Breast epithelium (tissue), 4 donors: ENCODE data around the gene JADE2. TPM values are rescaled to one million over a fixed set of nuclear protein-coding genes. Genes with fewer than 3 reads are reported as not detected.

Source experiments
- DNase-seq, 2 donors: peaks; one replicate each; pipeline ENCODE4 v3.0.0-alpha.2; 2019; ENCODE audit warnings: low spot score in 2 of 2
- H3K27ac ChIP-seq, 2 donors: fragments of 200-600 bp; sonication (generic) in 1 of 2; one replicate each; pipeline ENCODE4 v1.5.1; 2016 to 2019; ENCODE audit warnings: mild to moderate bottlenecking in 1 of 2
- H3K27me3 ChIP-seq, 2 donors: fragments of 200-600 bp; sonication (generic) in 1 of 2; one replicate each; pipeline versions ENCODE4 v1.5.1 to v1.6.0; 2017 to 2019; ENCODE audit warnings: control low read depth in 1 of 2, mild to moderate bottlenecking in 1 of 2
- H3K36me3 ChIP-seq: fragments of 200-600 bp; one replicate; pipeline ENCODE4 v1.5.1; 2019
- H3K4me1 ChIP-seq, 2 donors: fragments of 200-600 bp; sonication (generic); one replicate each; pipeline ENCODE4 v1.5.1; 2016 to 2019; ENCODE audit warnings: control low read depth in 1 of 2
- H3K4me3 ChIP-seq, 3 donors: fragments of 200-600 bp; sonication (generic); 1 replicate in 2 of 3; 2 replicates in 1 of 3; pipeline ENCODE4 v1.5.1; 2016 to 2019; ENCODE audit warnings: mild to moderate bottlenecking in 3 of 3, moderate library complexity in 2 of 3
- H3K9me3 ChIP-seq, 2 donors: fragments of 200-600 bp; sonication (generic) in 1 of 2; one replicate each; pipeline ENCODE4 v1.5.1; 2016 to 2019; ENCODE audit warnings: control low read depth in 1 of 2
- POLR2A ChIP-seq: fragments of 450-650 bp; IDR thresholded peaks from one replicate; pipeline ENCODE4 v1.6.1; 2016; ENCODE audit warnings: antibody characterized with exemption, mild to moderate bottlenecking, moderate library complexity
- POLR2AphosphoS5 ChIP-seq, 3 donors: sonication (generic); formaldehyde crosslinking; IDR thresholded peaks; one replicate each; pipeline ENCODE4 v1.6.1; 2017; ENCODE audit warnings: antibody characterized with exemption in 3 of 3
- intact Hi-C: fragments of 100-400 bp; cut with DNase I; formaldehyde crosslinking; loops from one replicate; pipeline ENCODE4 v1.15.1; 2023; ENCODE audit warnings: low total_unique reads
- total RNA-seq, 3 donors: library from RNA; depleted of rRNA; stranded (reverse); fragments of >200 nt; gene quantifications; one replicate each; pipeline ENCODE4 v1.1.0, GENCODE V29; 2016
- TF ChIP-seq, protein P1 (sequence below), 3 donors: fragments of 450-650 bp; IDR thresholded peaks; one replicate each; pipeline ENCODE4 v1.5.1; 2016 to 2017; ENCODE audit warnings: antibody characterized with exemption in 3 of 3, mild to moderate bottlenecking in 3 of 3, moderate library complexity in 3 of 3

Gene JADE2
- total RNA-seq, 3 donors from 2014 or later: 39.0 to 66.0 (median 61.4) TPM

DNA sequence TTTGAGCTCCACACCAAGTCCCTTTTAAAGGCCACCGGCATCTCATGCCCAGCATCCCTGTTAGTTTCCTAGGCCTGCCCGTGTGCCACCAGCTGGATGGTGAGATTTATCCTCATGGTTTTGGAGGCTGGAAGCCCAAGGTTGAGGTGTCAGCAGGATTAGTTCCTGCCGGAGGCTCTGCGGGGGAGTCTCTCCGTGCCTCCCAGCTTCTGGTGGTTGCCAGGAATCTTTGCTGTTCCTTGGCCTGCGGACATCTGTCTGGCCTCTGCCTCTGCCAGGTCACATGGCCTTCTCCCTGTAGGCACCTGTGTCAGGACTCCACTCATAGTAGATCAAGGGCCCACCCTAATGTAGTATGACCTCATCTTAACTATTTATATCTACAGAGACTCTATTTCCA, 45.4 kb downstream of the JADE2 start:
- peaks cover 8 to 13% of the 10 kb centered on the region in 2 donors for H3K4me1 ChIP-seq
- intact Hi-C loops: no loop called here
- H3K9me3 ChIP-seq: no peaks in the 10 kb centered on the region
- no peaks in the 10 kb centered on the region for H3K27me3 ChIP-seq
- no peak overlapping the region for H3K4me3 ChIP-seq
- peaks cover 8% of the 10 kb centered on the region for H3K36me3 ChIP-seq
- peak overlapping the region in 1 of 2 donors; percentile 3 for H3K27ac ChIP-seq
- no peak for TF ChIP-seq POLR2AphosphoS5 (IDR thresholded peaks at IDR 0.05)
- TF ChIP-seq, protein P1, sequence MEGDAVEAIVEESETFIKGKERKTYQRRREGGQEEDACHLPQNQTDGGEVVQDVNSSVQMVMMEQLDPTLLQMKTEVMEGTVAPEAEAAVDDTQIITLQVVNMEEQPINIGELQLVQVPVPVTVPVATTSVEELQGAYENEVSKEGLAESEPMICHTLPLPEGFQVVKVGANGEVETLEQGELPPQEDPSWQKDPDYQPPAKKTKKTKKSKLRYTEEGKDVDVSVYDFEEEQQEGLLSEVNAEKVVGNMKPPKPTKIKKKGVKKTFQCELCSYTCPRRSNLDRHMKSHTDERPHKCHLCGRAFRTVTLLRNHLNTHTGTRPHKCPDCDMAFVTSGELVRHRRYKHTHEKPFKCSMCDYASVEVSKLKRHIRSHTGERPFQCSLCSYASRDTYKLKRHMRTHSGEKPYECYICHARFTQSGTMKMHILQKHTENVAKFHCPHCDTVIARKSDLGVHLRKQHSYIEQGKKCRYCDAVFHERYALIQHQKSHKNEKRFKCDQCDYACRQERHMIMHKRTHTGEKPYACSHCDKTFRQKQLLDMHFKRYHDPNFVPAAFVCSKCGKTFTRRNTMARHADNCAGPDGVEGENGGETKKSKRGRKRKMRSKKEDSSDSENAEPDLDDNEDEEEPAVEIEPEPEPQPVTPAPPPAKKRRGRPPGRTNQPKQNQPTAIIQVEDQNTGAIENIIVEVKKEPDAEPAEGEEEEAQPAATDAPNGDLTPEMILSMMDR (IDR thresholded peaks at IDR 0.05): no peak
- no peak for TF ChIP-seq POLR2A
- no peak for DNase-seq

DNA sequence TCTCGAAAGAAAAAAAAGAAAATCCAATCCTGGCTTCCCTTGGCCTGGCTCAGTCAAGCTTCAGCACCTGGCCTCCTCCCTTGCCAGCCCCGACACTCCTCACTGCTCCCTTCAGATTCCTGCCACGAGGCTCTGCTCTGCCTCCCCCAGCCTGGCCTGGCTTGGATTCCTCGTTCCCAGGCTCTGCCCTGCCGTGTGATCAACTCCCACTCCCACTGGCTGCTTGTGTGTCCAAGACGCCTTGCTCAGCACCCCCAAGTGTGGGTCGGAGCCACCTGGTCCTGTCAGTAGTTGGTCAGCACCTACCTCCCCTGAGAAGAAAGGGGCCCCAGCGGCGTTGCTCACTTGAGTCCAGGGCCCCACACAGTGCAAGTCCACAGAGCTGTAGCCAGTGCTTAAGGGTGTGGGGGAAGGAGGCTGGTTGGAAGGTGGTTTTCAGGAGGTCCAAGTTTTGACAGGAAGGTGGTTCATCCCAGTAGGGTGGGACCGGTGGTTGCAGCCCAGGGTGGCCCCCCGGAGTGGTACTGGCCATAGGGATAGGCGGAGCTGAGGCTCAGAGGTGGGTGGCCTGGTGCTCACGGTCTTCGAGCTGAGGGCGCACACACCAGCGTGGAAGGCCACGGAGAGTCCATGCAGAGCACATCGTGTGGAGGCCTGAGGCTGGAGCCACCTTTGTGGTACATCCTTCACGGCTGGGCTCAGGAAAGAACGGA, 46.4 kb downstream of the JADE2 start:
- Histone ChIP-seq H3K4me3 (no peak overlapping the region), H3K27ac (peak overlapping the region in 1 of 2 donors; percentile 7), H3K36me3 (peaks cover 8% of the 10 kb centered on the region), H3K9me3 (no peaks in the 10 kb centered on the region), H3K27me3 (no peaks in the 10 kb centered on the region), H3K4me1 (peaks cover 8 to 13% of the 10 kb centered on the region in 2 donors)
- DNase-seq: no peak
- intact Hi-C loops: no loop called here
- TF ChIP-seq POLR2AphosphoS5 (IDR thresholded peaks at IDR 0.05): no peak
- no peak for TF ChIP-seq POLR2A

DNA sequence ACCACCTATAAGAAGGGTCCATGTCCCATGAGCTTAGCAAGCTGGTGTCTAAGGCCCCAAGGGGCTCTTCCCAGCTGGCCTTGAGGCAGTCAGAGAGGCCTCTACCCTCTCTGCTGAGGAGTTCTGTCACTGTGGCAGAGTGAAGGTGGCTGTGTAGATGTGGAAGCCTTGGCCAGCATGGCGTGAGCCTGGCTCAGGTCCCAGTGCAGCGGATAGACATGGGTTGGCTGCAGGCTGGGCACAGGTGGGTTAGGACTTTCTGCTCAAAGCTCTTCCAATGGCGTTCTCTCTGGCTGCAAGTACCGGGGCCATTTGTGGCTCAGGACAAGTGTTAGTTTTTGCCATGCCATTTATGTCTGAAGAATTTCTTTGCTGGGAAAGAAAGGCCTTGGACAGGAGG, 47.3 kb downstream of the JADE2 start:
- intact Hi-C loops: no loop called here
- H3K27me3 ChIP-seq: no peaks in the 10 kb centered on the region
- no peak overlapping the region for H3K4me3 ChIP-seq
- no peaks in the 10 kb centered on the region for H3K9me3 ChIP-seq
- DNase-seq: no peak
- H3K27ac ChIP-seq: no peak overlapping the region
- TF ChIP-seq, protein P1 (IDR thresholded peaks at IDR 0.05): no peak
- TF ChIP-seq POLR2A (no peak), POLR2AphosphoS5 (IDR thresholded peaks at IDR 0.05) (no peak)
- H3K4me1 ChIP-seq: peaks cover 8 to 10% of the 10 kb centered on the region in 2 donors
- H3K36me3 ChIP-seq: peaks cover 8% of the 10 kb centered on the region

DNA sequence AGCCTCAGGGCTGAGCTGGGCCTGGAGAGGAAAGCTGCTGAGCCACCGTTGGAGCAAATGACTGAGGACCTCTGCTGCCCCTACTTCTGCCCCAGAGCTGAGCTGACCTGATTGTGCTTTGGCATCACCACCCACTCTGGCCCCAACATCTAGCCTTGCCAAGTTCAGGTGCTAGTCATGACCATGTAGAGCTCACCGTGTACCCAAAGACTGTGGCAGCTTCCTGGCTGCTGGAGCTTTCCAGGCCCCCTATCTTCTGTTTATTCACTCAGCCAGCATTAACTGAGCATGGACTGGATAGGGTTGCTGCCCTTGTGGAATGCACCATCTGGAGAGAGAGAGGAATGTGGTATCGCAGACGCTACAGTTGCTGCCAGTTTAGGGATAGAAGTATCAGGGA, 49.1 kb downstream of the JADE2 start:
- Histone ChIP-seq H3K9me3 (no peaks in the 10 kb centered on the region), H3K4me3 (no peak overlapping the region), H3K27me3 (no peaks in the 10 kb centered on the region), H3K36me3 (peaks cover 8% of the 10 kb centered on the region), H3K4me1 (no peaks in the 10 kb centered on the region), H3K27ac (no peak overlapping the region)
- no peak for DNase-seq
- TF ChIP-seq POLR2AphosphoS5 (IDR thresholded peaks at IDR 0.05): no peak
- no peak for TF ChIP-seq POLR2A
- TF ChIP-seq, protein P1 (IDR thresholded peaks at IDR 0.05): no peak
- intact Hi-C loops: no loop called here

DNA sequence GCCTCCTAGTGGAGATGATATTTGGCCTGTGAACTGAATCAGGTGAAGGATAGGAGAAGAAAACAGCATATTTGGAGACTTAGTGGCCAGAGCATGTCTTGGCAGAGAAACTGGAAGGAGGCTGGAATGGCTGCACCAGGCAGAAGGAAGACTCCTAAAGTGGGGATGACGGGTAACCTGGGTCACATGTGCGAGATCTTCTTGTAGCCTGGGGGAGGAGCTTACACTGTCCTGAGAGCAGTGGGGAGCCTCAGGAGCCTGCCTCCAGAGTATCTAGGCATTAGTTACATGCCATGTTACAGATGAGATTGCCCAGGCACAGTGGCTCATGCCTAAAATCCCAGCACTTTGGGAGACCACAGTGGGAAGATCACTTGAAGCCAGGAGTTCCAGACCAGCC, 49.8 kb downstream of the JADE2 start:
- H3K27ac ChIP-seq: no peak overlapping the region

More for the DNA sequence above, 49.8 kb downstream of the JADE2 start:
- Histone ChIP-seq H3K4me3 (no peak overlapping the region), H3K27me3 (no peaks in the 10 kb centered on the region), H3K36me3 (peaks cover 8% of the 10 kb centered on the region), H3K4me1 (no peaks in the 10 kb centered on the region), H3K9me3 (no peaks in the 10 kb centered on the region)
- DNase-seq: no peak
- TF ChIP-seq POLR2AphosphoS5 (IDR thresholded peaks at IDR 0.05): no peak
- TF ChIP-seq POLR2A: no peak
- TF ChIP-seq, protein P1 (IDR thresholded peaks at IDR 0.05): no peak
- intact Hi-C loops: no loop called here
